ENCODE data around the gene PKDCC.

PKDCC gene

DNA sequence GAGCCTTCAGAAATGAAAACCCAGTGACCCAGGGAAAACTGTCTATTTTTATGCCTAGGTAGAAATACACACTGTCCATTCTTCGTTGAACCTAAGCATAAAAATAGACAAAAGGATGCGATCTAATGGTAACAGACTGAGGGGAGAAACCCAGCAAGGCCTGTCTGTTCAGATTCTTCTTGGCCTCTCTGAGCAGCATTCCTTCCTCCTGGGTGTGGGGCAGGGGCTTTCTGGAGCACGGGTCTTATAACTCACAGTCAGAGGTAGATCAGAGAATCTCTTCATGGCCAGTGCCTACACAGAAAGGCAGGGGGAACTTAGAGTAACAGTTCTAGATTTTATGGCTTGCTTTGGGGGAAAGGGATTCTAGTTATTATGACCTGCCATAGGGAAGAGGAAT, 56.0 kb downstream of the PKDCC start:
- in situ Hi-C loops (cut with MboI; ENCODE audit: low sequenced_read_pairs, unreplicated experiment) = no loop called here
- TF ChIP-seq CTCF (IDR thresholded peaks at IDR 0.05; ENCODE audit: borderline replicate concordance, control extremely low read depth, extremely low read depth, insufficient read depth, missing control alignments) = no peak

GRCh38 chr2:42104621-42105020, 56.8 kb downstream of the PKDCC start:
- TF ChIP-seq CTCF (IDR thresholded peaks at IDR 0.05; ENCODE audit: borderline replicate concordance, control extremely low read depth, extremely low read depth, insufficient read depth, missing control alignments) = no peak
- no peak for DNase-seq (ENCODE audit: low spot score)
- in situ Hi-C loops (cut with MboI; ENCODE audit: low sequenced_read_pairs, unreplicated experiment) = no loop called here

More for the DNA sequence above, 56.0 kb downstream of the PKDCC start:
- DNase-seq (ENCODE audit: low spot score) = no peak

- DNase-seq (ENCODE audit: low spot score) = peak; percentile 56
- in situ Hi-C loops (cut with MboI; ENCODE audit: low sequenced_read_pairs, unreplicated experiment) = no loop called here
Measured at GRCh38 chr2:42105330-42106256, 57.8 kb downstream of the PKDCC start.

DNA sequence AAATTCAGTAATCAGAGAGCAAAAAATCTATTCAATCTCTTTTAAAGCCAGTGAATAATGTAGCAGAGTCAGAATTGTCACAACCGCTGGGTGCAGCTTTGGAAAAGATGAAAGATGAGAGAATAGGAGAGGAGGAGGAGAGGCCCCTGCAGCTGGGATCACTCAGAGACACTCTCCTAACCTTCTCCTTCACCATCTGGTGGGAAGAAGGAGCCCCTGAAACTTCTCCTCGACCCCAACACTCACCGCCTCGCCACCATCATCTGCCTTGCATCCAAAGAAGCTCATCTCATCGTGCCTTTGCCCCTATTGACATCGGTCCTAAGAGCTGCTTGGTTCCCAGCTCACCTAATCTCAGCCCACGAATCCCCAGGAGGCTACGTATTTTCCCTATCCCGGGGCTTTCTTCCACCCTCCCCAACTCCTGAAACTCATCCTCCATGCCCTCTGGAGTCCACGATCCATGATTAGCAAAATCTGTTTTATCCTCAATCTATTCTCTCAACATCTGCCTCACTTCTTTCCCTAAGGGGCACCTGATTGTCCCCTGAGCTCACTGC, 58.5 kb downstream of the PKDCC start:
- DNase-seq (ENCODE audit: low spot score) = no peak
- in situ Hi-C loops (cut with MboI; ENCODE audit: low sequenced_read_pairs, unreplicated experiment) = no loop called here
- TF ChIP-seq CTCF (IDR thresholded peaks at IDR 0.05; ENCODE audit: borderline replicate concordance, control extremely low read depth, extremely low read depth, insufficient read depth, missing control alignments) = no peak

More at GRCh38 chr2:42105330-42106256, 57.8 kb downstream of the PKDCC start:
- no peak for TF ChIP-seq CTCF (IDR thresholded peaks at IDR 0.05; ENCODE audit: borderline replicate concordance, control extremely low read depth, extremely low read depth, insufficient read depth, missing control alignments)

GRCh38 chr2:42107249-42108042, 59.6 kb downstream of the PKDCC start:
- DNase-seq (ENCODE audit: low spot score) = no peak
- no peak for TF ChIP-seq CTCF (IDR thresholded peaks at IDR 0.05; ENCODE audit: borderline replicate concordance, control extremely low read depth, extremely low read depth, insufficient read depth, missing control alignments)
- in situ Hi-C loops (cut with MboI; ENCODE audit: low sequenced_read_pairs, unreplicated experiment) = no loop called here
